Measurements from ENCODE around the gene KRTAP10-12.

KRTAP10-12 gene

DNA sequence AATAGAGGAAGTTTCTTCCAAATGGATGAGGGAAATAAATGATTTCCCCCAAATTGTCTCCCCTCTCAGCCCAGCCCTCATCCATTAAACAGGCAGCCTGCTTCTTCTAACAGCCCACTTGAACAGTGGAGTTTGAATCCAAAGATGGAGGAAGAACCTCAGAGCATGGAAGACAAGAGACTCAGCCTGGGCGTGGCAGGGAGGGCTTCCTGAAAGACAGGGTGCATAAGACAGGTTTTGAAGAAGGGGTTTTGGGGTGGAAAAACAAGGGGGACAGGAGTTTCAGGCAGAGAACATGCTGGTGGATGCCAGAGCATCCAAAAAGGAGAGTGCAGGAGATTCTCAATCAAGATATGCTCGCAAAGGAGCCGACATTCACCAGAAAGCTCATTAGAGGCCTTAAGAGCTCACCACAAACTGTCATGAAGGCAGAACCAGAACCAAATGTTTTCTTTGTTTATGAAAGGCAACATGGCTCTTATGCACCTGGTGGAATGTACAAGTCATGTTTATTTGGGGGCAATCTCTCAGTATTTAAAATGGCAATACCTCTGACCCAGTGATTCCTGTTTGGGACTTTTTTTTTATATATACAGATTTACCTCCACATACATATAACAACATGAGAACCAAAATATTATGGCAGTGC, 40.9 kb downstream of the KRTAP10-12 start (continued):
- TF ChIP-seq, protein P1, sequence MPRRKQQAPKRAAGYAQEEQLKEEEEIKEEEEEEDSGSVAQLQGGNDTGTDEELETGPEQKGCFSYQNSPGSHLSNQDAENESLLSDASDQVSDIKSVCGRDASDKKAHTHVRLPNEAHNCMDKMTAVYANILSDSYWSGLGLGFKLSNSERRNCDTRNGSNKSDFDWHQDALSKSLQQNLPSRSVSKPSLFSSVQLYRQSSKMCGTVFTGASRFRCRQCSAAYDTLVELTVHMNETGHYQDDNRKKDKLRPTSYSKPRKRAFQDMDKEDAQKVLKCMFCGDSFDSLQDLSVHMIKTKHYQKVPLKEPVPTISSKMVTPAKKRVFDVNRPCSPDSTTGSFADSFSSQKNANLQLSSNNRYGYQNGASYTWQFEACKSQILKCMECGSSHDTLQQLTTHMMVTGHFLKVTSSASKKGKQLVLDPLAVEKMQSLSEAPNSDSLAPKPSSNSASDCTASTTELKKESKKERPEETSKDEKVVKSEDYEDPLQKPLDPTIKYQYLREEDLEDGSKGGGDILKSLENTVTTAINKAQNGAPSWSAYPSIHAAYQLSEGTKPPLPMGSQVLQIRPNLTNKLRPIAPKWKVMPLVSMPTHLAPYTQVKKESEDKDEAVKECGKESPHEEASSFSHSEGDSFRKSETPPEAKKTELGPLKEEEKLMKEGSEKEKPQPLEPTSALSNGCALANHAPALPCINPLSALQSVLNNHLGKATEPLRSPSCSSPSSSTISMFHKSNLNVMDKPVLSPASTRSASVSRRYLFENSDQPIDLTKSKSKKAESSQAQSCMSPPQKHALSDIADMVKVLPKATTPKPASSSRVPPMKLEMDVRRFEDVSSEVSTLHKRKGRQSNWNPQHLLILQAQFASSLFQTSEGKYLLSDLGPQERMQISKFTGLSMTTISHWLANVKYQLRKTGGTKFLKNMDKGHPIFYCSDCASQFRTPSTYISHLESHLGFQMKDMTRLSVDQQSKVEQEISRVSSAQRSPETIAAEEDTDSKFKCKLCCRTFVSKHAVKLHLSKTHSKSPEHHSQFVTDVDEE (CRISPR knock-in tag; IDR thresholded peaks at IDR 0.05), result no peak
- TF ChIP-seq ISL1 (CRISPR knock-in tag; IDR thresholded peaks at IDR 0.05) (no peak), RARB (CRISPR knock-in tag; IDR thresholded peaks at IDR 0.05) (no peak), CSDC2 (CRISPR knock-in tag; IDR thresholded peaks at IDR 0.05) (no peak), ESRRG (CRISPR knock-in tag; IDR thresholded peaks at IDR 0.05) (no peak), ZFP3 (CRISPR knock-in tag; IDR thresholded peaks at IDR 0.05) (no peak), ARNTL (CRISPR knock-in tag; IDR thresholded peaks at IDR 0.05; ENCODE audit: borderline replicate concordance, low read depth) (no peak), ZNF70 (CRISPR knock-in tag; IDR thresholded peaks at IDR 0.05) (no peak)

DNA sequence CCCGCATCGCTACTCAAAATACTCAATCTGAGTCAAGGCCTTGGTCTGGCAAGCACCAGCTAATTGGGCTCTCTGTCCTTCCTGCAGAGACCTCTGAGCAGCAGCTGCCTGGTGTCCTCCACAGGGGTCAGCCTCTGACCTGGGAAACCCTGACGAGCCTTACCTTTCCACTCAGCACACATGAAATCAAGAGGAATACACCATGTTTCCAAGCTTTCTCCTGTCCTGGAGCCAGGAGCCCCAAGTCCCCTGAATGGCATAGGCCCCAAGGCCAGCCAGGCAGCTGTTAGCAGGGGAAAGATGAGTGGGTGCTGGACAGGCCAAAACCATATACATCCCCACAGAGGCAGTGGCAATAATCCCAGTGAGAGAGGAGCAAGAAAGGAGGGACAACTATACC, 41.6 kb downstream of the KRTAP10-12 start:
- TF ChIP-seq SNAI2 (CRISPR knock-in tag; IDR thresholded peaks at IDR 0.05) (no peak), PPARA (CRISPR knock-in tag; IDR thresholded peaks at IDR 0.05; ENCODE audit: borderline replicate concordance) (no peak), OSR1 (CRISPR knock-in tag; IDR thresholded peaks at IDR 0.05) (no peak), ZFP30 (CRISPR knock-in tag; IDR thresholded peaks at IDR 0.05) (no peak), ZNF565 (CRISPR knock-in tag; conservative IDR thresholded peaks at IDR 0.05; ENCODE audit: low read depth) (no peak), CSDC2 (CRISPR knock-in tag; IDR thresholded peaks at IDR 0.05) (no peak), ZNF70 (CRISPR knock-in tag; IDR thresholded peaks at IDR 0.05) (no peak), TOX (CRISPR knock-in tag; IDR thresholded peaks at IDR 0.05; ENCODE audit: borderline replicate concordance) (no peak), RARB (CRISPR knock-in tag; IDR thresholded peaks at IDR 0.05) (no peak), ESRRG (CRISPR knock-in tag; IDR thresholded peaks at IDR 0.05) (no peak), ISL1 (CRISPR knock-in tag; IDR thresholded peaks at IDR 0.05) (no peak), TCF4 (CRISPR knock-in tag; IDR thresholded peaks at IDR 0.05; ENCODE audit: borderline replicate concordance) (no peak), ARNTL (CRISPR knock-in tag; IDR thresholded peaks at IDR 0.05; ENCODE audit: borderline replicate concordance, low read depth) (no peak), ZC3H10 (CRISPR knock-in tag; IDR thresholded peaks at IDR 0.05) (no peak), ZNF8 (CRISPR knock-in tag; IDR thresholded peaks at IDR 0.05) (no peak), GLIS3 (CRISPR knock-in tag; IDR thresholded peaks at IDR 0.05) (no peak)
- TF ChIP-seq, protein P2, sequence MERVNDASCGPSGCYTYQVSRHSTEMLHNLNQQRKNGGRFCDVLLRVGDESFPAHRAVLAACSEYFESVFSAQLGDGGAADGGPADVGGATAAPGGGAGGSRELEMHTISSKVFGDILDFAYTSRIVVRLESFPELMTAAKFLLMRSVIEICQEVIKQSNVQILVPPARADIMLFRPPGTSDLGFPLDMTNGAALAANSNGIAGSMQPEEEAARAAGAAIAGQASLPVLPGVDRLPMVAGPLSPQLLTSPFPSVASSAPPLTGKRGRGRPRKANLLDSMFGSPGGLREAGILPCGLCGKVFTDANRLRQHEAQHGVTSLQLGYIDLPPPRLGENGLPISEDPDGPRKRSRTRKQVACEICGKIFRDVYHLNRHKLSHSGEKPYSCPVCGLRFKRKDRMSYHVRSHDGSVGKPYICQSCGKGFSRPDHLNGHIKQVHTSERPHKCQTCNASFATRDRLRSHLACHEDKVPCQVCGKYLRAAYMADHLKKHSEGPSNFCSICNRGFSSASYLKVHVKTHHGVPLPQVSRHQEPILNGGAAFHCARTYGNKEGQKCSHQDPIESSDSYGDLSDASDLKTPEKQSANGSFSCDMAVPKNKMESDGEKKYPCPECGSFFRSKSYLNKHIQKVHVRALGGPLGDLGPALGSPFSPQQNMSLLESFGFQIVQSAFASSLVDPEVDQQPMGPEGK (CRISPR knock-in tag; IDR thresholded peaks at IDR 0.05; ENCODE audit: borderline replicate concordance), result no peak
- TF ChIP-seq, protein P3, sequence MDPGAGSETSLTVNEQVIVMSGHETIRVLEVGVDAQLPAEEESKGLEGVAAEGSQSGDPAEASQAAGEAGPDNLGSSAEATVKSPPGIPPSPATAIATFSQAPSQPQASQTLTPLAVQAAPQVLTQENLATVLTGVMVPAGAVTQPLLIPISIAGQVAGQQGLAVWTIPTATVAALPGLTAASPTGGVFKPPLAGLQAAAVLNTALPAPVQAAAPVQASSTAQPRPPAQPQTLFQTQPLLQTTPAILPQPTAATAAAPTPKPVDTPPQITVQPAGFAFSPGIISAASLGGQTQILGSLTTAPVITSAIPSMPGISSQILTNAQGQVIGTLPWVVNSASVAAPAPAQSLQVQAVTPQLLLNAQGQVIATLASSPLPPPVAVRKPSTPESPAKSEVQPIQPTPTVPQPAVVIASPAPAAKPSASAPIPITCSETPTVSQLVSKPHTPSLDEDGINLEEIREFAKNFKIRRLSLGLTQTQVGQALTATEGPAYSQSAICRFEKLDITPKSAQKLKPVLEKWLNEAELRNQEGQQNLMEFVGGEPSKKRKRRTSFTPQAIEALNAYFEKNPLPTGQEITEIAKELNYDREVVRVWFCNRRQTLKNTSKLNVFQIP (CRISPR knock-in tag; IDR thresholded peaks at IDR 0.05; ENCODE audit: borderline replicate concordance, low read depth), result no peak
- TF ChIP-seq, protein P4, sequence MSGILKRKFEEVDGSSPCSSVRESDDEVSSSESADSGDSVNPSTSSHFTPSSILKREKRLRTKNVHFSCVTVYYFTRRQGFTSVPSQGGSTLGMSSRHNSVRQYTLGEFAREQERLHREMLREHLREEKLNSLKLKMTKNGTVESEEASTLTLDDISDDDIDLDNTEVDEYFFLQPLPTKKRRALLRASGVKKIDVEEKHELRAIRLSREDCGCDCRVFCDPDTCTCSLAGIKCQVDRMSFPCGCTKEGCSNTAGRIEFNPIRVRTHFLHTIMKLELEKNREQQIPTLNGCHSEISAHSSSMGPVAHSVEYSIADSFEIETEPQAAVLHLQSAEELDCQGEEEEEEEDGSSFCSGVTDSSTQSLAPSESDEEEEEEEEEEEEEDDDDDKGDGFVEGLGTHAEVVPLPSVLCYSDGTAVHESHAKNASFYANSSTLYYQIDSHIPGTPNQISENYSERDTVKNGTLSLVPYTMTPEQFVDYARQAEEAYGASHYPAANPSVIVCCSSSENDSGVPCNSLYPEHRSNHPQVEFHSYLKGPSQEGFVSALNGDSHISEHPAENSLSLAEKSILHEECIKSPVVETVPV (CRISPR knock-in tag; IDR thresholded peaks at IDR 0.05), result no peak
- TF ChIP-seq, protein P1 (CRISPR knock-in tag; IDR thresholded peaks at IDR 0.05), result no peak
- ATAC-seq, result no peak

Measured in SK-N-SH treated with all-trans-retinoic acid at 6 μM for 48 hours (cell line).